Measurements from ENCODE around the gene LAMA4. TPM values are rescaled to one million over a fixed set of nuclear protein-coding genes. Genes with fewer than 3 reads are reported as not detected.

The LAMA4 gene
- total and polyA plus RNA-seq, 4 donors = 28.4 to 261 (median 79.8) TPM

DNA sequence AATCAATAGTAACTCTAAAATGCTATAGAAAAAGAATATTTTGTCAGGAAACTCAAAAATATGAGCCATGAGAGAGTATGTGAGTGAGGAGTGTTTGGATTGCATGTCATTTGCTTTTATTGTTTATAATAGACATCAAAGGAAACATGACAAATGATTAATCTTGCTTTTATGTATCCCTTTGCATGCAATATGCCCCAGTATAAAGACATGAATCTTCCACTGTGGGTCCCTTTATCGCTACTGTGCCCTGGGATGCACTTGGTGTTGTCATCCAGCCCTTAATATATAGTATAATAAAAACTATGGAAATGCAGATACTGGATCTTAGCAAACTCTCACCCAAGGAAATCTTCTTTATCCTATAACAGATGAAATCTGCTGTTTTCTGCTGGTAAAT lies 77.3 kb downstream of the LAMA4 start:
- TF ChIP-seq, protein P1, sequence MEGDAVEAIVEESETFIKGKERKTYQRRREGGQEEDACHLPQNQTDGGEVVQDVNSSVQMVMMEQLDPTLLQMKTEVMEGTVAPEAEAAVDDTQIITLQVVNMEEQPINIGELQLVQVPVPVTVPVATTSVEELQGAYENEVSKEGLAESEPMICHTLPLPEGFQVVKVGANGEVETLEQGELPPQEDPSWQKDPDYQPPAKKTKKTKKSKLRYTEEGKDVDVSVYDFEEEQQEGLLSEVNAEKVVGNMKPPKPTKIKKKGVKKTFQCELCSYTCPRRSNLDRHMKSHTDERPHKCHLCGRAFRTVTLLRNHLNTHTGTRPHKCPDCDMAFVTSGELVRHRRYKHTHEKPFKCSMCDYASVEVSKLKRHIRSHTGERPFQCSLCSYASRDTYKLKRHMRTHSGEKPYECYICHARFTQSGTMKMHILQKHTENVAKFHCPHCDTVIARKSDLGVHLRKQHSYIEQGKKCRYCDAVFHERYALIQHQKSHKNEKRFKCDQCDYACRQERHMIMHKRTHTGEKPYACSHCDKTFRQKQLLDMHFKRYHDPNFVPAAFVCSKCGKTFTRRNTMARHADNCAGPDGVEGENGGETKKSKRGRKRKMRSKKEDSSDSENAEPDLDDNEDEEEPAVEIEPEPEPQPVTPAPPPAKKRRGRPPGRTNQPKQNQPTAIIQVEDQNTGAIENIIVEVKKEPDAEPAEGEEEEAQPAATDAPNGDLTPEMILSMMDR (IDR thresholded peaks at IDR 0.05; ENCODE audit: control extremely low read depth, extremely low read depth) = no peak
- H3K4me3 ChIP-seq = no peak overlapping the region
- H3K36me3 ChIP-seq (ENCODE audit: control insufficient read depth in 4 of 4, insufficient read depth in 4 of 4, low read length in 4 of 4) = peaks cover 3 to 68% (median 27%) of the 10 kb centered on the region in 4 donors
- H3K27me3 ChIP-seq (ENCODE audit: control insufficient read depth in 3 of 3, insufficient read depth in 3 of 3, low read length in 2 of 3) = no peaks in the 10 kb centered on the region
- DNase-seq (no peak), ATAC-seq (ENCODE audit: insufficient read depth, low FRiP score) (no peak)
- WGBS, 2 donors = 70 to 89% methylated on average over 1 of the region's 1 CpG
- no peak overlapping the region for H3K9ac ChIP-seq (ENCODE audit: insufficient read depth in 1 of 2, low read length in 2 of 2)
- no peaks in the 10 kb centered on the region for H3K9me3 ChIP-seq (ENCODE audit: control insufficient read depth in 4 of 4, insufficient read depth in 3 of 4, low read length in 3 of 4)
- H3K27ac ChIP-seq (ENCODE audit: low read depth in 1 of 2, low read length in 1 of 2) = no peak overlapping the region
- H3K4me1 ChIP-seq (ENCODE audit: control insufficient read depth in 5 of 5, insufficient read depth in 5 of 5, low read length in 5 of 5) = peaks cover 0 to 9% (median 0%) of the 10 kb centered on the region in 5 donors

DNA sequence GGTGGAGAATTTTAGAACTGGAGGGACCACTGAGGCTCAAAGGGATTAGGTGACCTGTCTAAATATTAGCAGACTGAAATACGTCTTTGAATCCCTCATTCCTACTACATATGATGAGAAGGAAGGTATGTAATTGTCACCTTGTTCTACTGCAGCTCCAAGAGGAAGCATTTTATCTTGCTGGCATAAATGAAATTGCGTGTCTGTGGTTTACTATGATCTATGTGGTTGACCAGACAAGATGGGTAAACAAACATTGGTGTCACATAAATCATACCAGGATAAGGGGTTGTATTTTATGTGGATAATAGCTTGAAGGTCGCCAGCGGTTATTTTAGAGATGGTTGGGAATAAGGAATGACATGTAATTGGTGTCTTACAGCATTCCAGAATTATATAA lies 78.2 kb downstream of the LAMA4 start:
- peaks cover 3 to 71% (median 26%) of the 10 kb centered on the region in 4 donors for H3K36me3 ChIP-seq (ENCODE audit: control insufficient read depth in 4 of 4, insufficient read depth in 4 of 4, low read length in 4 of 4)
- TF ChIP-seq, protein P1 (IDR thresholded peaks at IDR 0.05; ENCODE audit: control extremely low read depth, extremely low read depth) = no peak

DNA sequence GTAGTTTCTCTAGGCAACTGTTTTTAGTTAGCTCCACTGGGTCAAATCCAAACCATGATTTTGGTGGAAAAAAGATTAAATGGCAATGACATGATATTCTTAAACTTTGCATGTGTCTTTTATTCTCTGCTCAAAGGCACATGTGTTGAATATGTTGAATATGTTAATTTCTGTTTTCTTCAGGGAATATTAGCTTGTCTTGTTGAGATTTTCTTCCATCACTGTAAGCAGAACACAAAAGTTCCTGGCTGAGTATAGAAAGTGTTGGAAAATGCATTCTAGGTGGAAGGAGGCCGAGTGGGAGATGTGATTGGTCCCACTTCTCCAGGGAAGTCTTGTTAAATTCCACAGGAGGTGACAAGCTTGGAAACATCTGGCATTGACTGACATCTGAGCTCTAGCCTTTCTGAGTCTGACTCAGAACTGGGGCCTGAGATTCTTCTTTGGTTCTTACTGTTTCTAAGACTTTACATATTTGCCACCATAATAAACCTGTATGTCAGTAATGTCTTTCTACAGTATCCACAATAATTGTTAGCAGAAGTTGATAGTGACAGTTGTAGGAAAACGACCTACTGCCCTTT lies 81.1 kb downstream of the LAMA4 start:
- DNase-seq = no peak
- H3K4me1 ChIP-seq (ENCODE audit: control insufficient read depth in 5 of 5, insufficient read depth in 5 of 5, low read length in 5 of 5) = no peaks in the 10 kb centered on the region
- WGBS, 2 donors = 77 to 80% methylated on average over 2 of the region's 2 CpGs
- H3K4me3 ChIP-seq = no peak overlapping the region
- ATAC-seq (ENCODE audit: insufficient read depth, low FRiP score) = no peak
- H3K9ac ChIP-seq (ENCODE audit: insufficient read depth in 1 of 2, low read length in 2 of 2) = no peak overlapping the region
- no peaks in the 10 kb centered on the region for H3K9me3 ChIP-seq (ENCODE audit: control insufficient read depth in 4 of 4, insufficient read depth in 3 of 4, low read length in 3 of 4)
- TF ChIP-seq, protein P1 (IDR thresholded peaks at IDR 0.05; ENCODE audit: control extremely low read depth, extremely low read depth) = no peak
- peaks cover 5 to 79% (median 28%) of the 10 kb centered on the region in 4 donors for H3K36me3 ChIP-seq (ENCODE audit: control insufficient read depth in 4 of 4, insufficient read depth in 4 of 4, low read length in 4 of 4)
- H3K27me3 ChIP-seq (ENCODE audit: control insufficient read depth in 3 of 3, insufficient read depth in 3 of 3, low read length in 2 of 3) = no peaks in the 10 kb centered on the region
- H3K27ac ChIP-seq (ENCODE audit: low read depth in 1 of 2, low read length in 1 of 2) = no peak overlapping the region

More for the DNA sequence above, 78.2 kb downstream of the LAMA4 start:
- no peak overlapping the region for H3K4me3 ChIP-seq
- 57 to 69% methylated on average over 4 of the region's 4 CpGs for WGBS, 2 donors
- H3K4me1 ChIP-seq (ENCODE audit: control insufficient read depth in 5 of 5, insufficient read depth in 5 of 5, low read length in 5 of 5) = peaks cover 0 to 9% (median 0%) of the 10 kb centered on the region in 5 donors
- no peaks in the 10 kb centered on the region for H3K27me3 ChIP-seq (ENCODE audit: control insufficient read depth in 3 of 3, insufficient read depth in 3 of 3, low read length in 2 of 3)
- DNase-seq = no peak
- no peak for ATAC-seq (ENCODE audit: insufficient read depth, low FRiP score)
- H3K9ac ChIP-seq (ENCODE audit: insufficient read depth in 1 of 2, low read length in 2 of 2) = no peak overlapping the region
- no peaks in the 10 kb centered on the region for H3K9me3 ChIP-seq (ENCODE audit: control insufficient read depth in 4 of 4, insufficient read depth in 3 of 4, low read length in 3 of 4)
- H3K27ac ChIP-seq (ENCODE audit: low read depth in 1 of 2, low read length in 1 of 2) = no peak overlapping the region

DNA sequence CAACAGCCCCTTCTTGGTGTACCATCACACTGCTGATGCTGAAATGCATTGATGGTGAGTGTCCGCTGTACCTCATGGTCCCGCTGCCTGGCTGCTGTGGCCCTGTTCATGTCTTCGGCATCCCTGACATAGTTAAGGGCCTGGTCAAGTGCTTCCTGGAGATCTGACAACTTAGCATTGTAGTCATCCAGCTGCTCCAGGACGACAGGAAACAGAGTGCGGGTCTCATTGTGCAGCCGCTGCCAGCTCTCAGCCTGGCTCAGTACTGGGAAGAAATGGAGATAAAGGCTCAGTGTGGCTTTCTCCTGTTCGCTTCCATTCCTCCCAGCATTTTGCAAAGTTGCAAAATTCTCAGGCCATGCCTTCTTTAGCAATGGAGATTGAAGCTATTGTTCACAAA lies 81.8 kb downstream of the LAMA4 start:
- Histone ChIP-seq H3K4me1 (ENCODE audit: control insufficient read depth in 5 of 5, insufficient read depth in 5 of 5, low read length in 5 of 5) (no peaks in the 10 kb centered on the region), H3K9me3 (ENCODE audit: control insufficient read depth in 4 of 4, insufficient read depth in 3 of 4, low read length in 3 of 4) (no peaks in the 10 kb centered on the region), H3K27me3 (ENCODE audit: control insufficient read depth in 3 of 3, insufficient read depth in 3 of 3, low read length in 2 of 3) (no peaks in the 10 kb centered on the region), H3K36me3 (ENCODE audit: control insufficient read depth in 4 of 4, insufficient read depth in 4 of 4, low read length in 4 of 4) (peaks cover 7 to 79% (median 28%) of the 10 kb centered on the region in 4 donors), H3K27ac (ENCODE audit: low read depth in 1 of 2, low read length in 1 of 2) (peak overlapping the region in 1 of 2 donors; percentile 40), H3K4me3 (no peak overlapping the region), H3K9ac (ENCODE audit: insufficient read depth in 1 of 2, low read length in 2 of 2) (no peak overlapping the region)
- TF ChIP-seq, protein P1 (IDR thresholded peaks at IDR 0.05; ENCODE audit: control extremely low read depth, extremely low read depth) = no peak
- DNase-seq (no peak), ATAC-seq (ENCODE audit: insufficient read depth, low FRiP score) (no peak)
- 70 to 81% methylated on average over 7 of the region's 7 CpGs for WGBS, 2 donors

All from lung (tissue), 12 donors.